Activated CD4-positive, alpha-beta memory T cell treated with anti-CD3 and anti-CD28 coated beads for 36 hours (primary cell): ENCODE results near the gene MOCS3. TPM values are rescaled to one million over a fixed set of nuclear protein-coding genes. Genes with fewer than 3 reads are reported as not detected.

Experiments
- CTCF ChIA-PET: fragments of 350-600 bp; sonication (Branson Sonifier 250); formaldehyde crosslinking; loops from one replicate; lab custom pipeline; 2021; ENCODE audit warnings: antibody characterized with exemption, inconsistent platforms; lab: Charles Lee
- POLR2A ChIA-PET: fragments of 350-600 bp; sonication (Branson Sonifier 250); formaldehyde crosslinking; loops from one replicate; lab custom pipeline; 2021; ENCODE audit warnings: antibody characterized with exemption; lab: Charles Lee
- DNase-seq: peaks from one replicate; pipeline ENCODE4 v3.0.0-alpha.2; 2020
- H3K27ac Mint-ChIP-seq: one replicate; pipeline ENCODE4 v1.8.0; 2021; ENCODE audit warnings: mixed read lengths
- H3K27me3 Mint-ChIP-seq: one replicate; pipeline ENCODE4 v1.8.0; 2021; ENCODE audit warnings: mixed read lengths
- H3K36me3 Mint-ChIP-seq: one replicate; pipeline ENCODE4 v1.8.0; 2021; ENCODE audit warnings: mixed read lengths
- H3K4me1 Mint-ChIP-seq: one replicate; pipeline ENCODE4 v1.8.0; 2021; ENCODE audit warnings: low read depth, mixed read lengths
- H3K4me3 Mint-ChIP-seq: one replicate; pipeline ENCODE4 v1.8.0; 2021; ENCODE audit warnings: mild to moderate bottlenecking, mixed read lengths
- H3K9me3 Mint-ChIP-seq: one replicate; pipeline ENCODE4 v1.8.0; 2021; ENCODE audit warnings: mixed read lengths
- intact Hi-C: fragments of 100-400 bp; cut with micrococcal nuclease; formaldehyde crosslinking; loops from one replicate; pipeline ENCODE4 v1.15.1; 2023
- total RNA-seq, 2 experiments: library from RNA; stranded (reverse); gene quantifications; one replicate each; pipeline ENCODE4 v1.2.3, GENCODE V29; 2021

The MOCS3 gene
- total RNA-seq, 2 experiments from 2014 or later = 3.6 to 3.8 TPM

DNA sequence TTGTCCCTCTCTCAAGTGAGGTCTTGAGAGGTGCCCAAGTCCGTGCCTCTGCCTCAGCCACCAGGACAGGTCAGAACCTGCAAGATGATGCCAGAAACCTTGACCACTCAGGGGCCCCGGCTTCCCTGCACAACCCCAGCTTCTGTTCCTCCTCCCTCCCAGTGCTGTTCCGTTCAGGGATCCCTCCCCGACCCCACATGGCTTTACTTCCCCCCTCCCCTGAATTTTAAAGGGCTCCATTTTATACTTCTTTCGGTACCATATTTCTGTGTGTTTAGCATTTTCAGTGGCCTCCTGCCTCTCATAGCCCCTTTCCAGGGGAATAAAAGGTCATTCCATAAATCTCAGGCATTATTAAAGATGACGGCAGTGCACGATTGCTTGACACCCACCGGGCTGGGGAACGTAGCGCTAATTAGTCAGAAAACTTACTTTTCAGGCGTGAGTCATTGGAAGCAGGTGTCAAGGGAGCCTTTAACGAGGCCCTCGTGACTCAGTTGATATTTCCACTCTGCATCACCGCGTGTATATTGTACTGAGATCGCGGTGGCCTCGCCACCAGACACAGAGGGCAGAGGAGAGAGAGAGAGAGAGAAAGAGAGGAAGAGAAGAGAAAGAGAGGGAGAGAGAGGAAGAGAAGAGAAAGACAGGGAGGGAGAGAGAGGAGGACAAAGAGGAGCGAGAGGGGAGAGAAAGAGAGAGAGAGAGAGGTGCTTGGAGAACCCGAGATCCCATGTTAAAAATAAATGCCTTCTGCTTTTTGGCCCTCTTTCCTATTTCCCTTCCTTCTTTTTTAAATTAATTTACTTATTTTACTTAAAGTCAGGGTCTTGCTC lies 43.0 kb downstream of the MOCS3 start:
- CTCF ChIA-PET = interaction anchor here (0.9 to 2.8 kb wide), 5 partner anchors 9 to 306 kb away, joined by 3 to 12 read pairs (median 3); no protein-coding TSS in a partner anchor
- no peaks in the 10 kb centered on the region for H3K4me1 Mint-ChIP-seq
- no peak overlapping the region for H3K27ac Mint-ChIP-seq
- H3K4me3 Mint-ChIP-seq = no peak overlapping the region
- intact Hi-C loops = no loop called here
- DNase-seq = no peak
- H3K36me3 Mint-ChIP-seq = no peaks in the 10 kb centered on the region
- no peaks in the 10 kb centered on the region for H3K9me3 Mint-ChIP-seq
- POLR2A ChIA-PET = no interaction called here
- H3K27me3 Mint-ChIP-seq = peaks cover 26% of the 10 kb centered on the region

- Mint-ChIP-seq H3K4me3 (no peak overlapping the region), H3K36me3 (no peaks in the 10 kb centered on the region), H3K27ac (no peak overlapping the region), H3K4me1 (no peaks in the 10 kb centered on the region), H3K27me3 (peaks cover 26% of the 10 kb centered on the region), H3K9me3 (no peaks in the 10 kb centered on the region)
- no peak for DNase-seq
- POLR2A ChIA-PET = no interaction called here
- intact Hi-C loops = no loop called here
- CTCF ChIA-PET = interaction anchor here (1.0 to 2.8 kb wide), 4 partner anchors 10 to 57 kb away, joined by 3 to 12 read pairs (median 3); no protein-coding TSS in a partner anchor
Observed at GRCh38 chr20:51002633-51003032, 44.0 kb downstream of the MOCS3 start.

- no peak for DNase-seq
- Mint-ChIP-seq H3K27me3 (peaks cover 25% of the 10 kb centered on the region), H3K4me1 (no peaks in the 10 kb centered on the region), H3K9me3 (no peaks in the 10 kb centered on the region), H3K27ac (no peak overlapping the region), H3K4me3 (no peak overlapping the region), H3K36me3 (no peaks in the 10 kb centered on the region)
- intact Hi-C loops = no loop called here
- CTCF ChIA-PET = no interaction called here
- POLR2A ChIA-PET = no interaction called here
Observed at GRCh38 chr20:51003753-51004152, 45.1 kb downstream of the MOCS3 start.

DNA sequence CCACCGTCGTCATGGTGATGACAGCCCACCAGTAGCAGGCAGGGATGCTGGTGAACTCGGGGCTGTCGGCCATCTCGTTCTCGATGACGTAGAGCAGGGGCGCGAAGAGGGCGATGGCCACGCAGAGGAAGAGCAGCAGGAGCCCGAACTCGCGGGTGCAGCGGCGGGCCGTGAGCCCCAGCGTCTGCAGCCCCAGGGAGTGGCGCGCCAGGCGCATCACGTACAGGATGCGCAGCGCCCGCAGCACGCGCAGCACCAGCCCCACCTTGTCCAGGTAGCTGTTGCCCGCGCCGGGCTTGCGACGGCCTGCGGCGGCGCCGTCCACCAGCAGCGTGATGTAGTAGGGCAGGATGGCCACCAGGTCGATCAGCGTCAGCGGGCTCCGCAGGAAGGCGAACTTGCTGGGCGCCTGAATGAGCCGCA lies 45.7 kb downstream of the MOCS3 start:
- no peak for DNase-seq
- Mint-ChIP-seq H3K27ac (no peak overlapping the region), H3K4me3 (no peak overlapping the region), H3K36me3 (no peaks in the 10 kb centered on the region), H3K4me1 (no peaks in the 10 kb centered on the region), H3K27me3 (peaks cover 24% of the 10 kb centered on the region), H3K9me3 (no peaks in the 10 kb centered on the region)
- ChIA-PET POLR2A (no interaction called here), CTCF (no interaction called here)
- intact Hi-C loops = no loop called here

- H3K36me3 Mint-ChIP-seq = no peaks in the 10 kb centered on the region
- ChIA-PET CTCF (interaction anchor here (0.9 kb wide), 1 partner anchor 11 kb away, joined by 3 read pairs; no protein-coding TSS in a partner anchor), POLR2A (no interaction called here)
- no peak for DNase-seq
- no peak overlapping the region for H3K27ac Mint-ChIP-seq
- peaks cover 24% of the 10 kb centered on the region for H3K27me3 Mint-ChIP-seq
- no peaks in the 10 kb centered on the region for H3K9me3 Mint-ChIP-seq
- intact Hi-C loops = no loop called here
- no peak overlapping the region for H3K4me3 Mint-ChIP-seq
- no peaks in the 10 kb centered on the region for H3K4me1 Mint-ChIP-seq
Observed at GRCh38 chr20:51004781-51005180, 46.2 kb downstream of the MOCS3 start.

DNA sequence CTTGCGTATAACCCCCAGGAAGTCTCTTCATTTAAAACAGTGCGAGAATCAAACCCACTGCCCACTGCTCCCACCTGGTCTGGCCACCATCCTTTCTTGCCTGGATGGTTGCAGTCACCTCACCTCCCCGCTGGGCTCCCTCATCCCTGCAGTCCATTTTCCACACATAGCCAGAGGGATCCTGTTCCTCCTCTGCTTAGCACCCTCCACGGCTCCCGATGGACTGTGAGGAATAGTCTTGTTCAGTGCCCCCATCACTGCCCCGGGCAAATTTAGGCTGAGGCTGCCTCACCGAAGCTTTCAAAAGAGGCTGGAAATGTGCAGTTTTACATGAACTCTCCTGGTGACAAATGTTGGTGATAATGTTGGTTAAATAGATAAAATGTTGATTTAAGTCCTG lies 46.6 kb downstream of the MOCS3 start:
- Mint-ChIP-seq H3K9me3 (no peaks in the 10 kb centered on the region), H3K27ac (no peak overlapping the region), H3K4me3 (no peak overlapping the region), H3K4me1 (no peaks in the 10 kb centered on the region), H3K27me3 (peaks cover 24% of the 10 kb centered on the region), H3K36me3 (no peaks in the 10 kb centered on the region)
- DNase-seq = no peak
- ChIA-PET CTCF (interaction anchor here (0.9 kb wide), 1 partner anchor 12 kb away, joined by 3 read pairs; no protein-coding TSS in a partner anchor), POLR2A (no interaction called here)
- intact Hi-C loops = no loop called here

- H3K4me3 Mint-ChIP-seq = no peak overlapping the region
- H3K27ac Mint-ChIP-seq = no peak overlapping the region
- ChIA-PET CTCF (interaction anchor here (0.9 kb wide), 1 partner anchor 17 kb away, joined by 5 read pairs; no protein-coding TSS in a partner anchor), POLR2A (no interaction called here)
- intact Hi-C loops = no loop called here
- no peaks in the 10 kb centered on the region for H3K9me3 Mint-ChIP-seq
- H3K4me1 Mint-ChIP-seq = no peaks in the 10 kb centered on the region
- H3K36me3 Mint-ChIP-seq = no peaks in the 10 kb centered on the region
- H3K27me3 Mint-ChIP-seq = peaks cover 14% of the 10 kb centered on the region
- no peak for DNase-seq
Observed at GRCh38 chr20:51008718-51009117, 50.1 kb downstream of the MOCS3 start.

DNA sequence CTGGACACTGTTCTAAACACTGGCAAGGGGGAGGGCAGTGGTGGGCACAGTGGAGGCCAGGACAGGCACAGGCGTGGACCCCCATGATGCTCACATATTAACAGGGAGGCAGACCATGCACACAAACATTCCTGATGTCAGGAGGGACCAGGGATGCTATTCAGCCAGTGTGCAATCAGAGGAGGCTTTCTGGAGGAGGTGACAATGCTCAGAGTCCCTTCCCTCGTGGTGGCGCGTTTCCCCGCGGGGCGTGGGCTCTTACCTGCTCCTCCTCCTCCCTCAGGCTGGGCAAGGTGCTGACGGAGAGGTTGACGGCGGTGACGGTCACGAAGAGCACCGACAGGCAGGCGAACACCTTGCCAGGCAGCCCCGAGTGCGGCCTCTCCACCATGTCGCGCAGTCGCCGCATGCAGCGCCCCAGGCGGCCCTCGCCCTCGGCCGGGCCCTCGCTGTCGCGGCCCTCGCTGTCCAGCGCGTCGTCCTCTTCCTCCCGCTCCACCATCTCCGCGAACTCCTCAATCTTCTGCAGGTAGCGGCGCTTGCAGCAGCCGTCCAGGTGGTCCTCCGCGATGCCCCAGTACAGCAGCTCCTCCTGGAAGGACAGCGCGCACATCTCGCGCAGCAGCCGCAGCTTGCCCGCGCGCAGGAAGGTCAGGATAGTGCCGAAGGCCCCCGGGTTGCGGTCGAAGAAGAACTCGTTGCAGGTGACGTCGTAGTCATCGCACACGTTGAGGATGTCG lies 50.9 kb downstream of the MOCS3 start:
- Mint-ChIP-seq H3K36me3 (no peaks in the 10 kb centered on the region), H3K4me1 (no peaks in the 10 kb centered on the region), H3K4me3 (no peak overlapping the region), H3K27ac (no peak overlapping the region), H3K27me3 (peaks cover 18% of the 10 kb centered on the region), H3K9me3 (no peaks in the 10 kb centered on the region)
- CTCF ChIA-PET = no interaction called here
- POLR2A ChIA-PET = no interaction called here
- DNase-seq = no peak
- intact Hi-C loops = no loop called here

DNA sequence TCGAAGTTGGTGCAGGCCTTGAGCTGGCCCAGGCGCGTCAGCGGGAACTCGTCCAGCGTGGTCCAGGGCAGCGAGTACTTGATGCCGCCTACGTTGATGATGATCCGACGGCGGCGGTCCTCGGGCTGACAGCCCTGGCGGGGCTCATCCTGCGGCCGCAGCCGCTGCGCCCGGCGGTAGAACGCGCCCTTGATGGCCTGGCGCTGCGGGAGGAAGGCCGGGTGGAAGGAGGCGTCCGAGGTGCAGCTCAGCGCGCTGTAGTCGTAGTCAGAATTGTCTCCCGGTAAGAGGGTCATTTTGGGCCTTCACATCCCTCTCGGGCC lies 51.4 kb downstream of the MOCS3 start:
- Mint-ChIP-seq H3K27me3 (peaks cover 22% of the 10 kb centered on the region), H3K9me3 (no peaks in the 10 kb centered on the region), H3K27ac (no peak overlapping the region), H3K4me3 (no peak overlapping the region), H3K4me1 (no peaks in the 10 kb centered on the region), H3K36me3 (no peaks in the 10 kb centered on the region)
- DNase-seq = no peak
- intact Hi-C loops = no loop called here
- ChIA-PET CTCF (no interaction called here), POLR2A (no interaction called here)

DNA sequence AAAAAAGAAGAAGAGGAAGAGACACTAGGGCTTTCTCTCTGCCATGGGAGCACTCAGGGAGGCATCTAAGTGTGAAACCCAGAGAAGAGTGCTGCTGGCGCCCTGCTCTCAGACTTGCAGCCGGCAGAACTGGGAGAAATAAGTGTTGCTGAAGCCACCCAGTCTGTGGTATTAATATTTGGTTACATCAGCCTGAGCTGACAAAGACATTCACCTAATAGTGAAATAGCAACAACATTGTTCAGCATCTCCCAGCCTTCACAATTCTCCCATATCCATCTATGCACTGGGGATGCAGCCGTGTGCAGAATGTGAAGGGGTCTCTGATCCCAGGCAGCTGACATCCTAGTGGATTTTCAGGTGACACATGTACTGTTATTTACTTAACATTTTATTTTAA lies 52.3 kb downstream of the MOCS3 start:
- Mint-ChIP-seq H3K9me3 (no peaks in the 10 kb centered on the region), H3K27ac (no peak overlapping the region), H3K27me3 (peaks cover 23% of the 10 kb centered on the region), H3K36me3 (no peaks in the 10 kb centered on the region), H3K4me3 (no peak overlapping the region), H3K4me1 (no peaks in the 10 kb centered on the region)
- intact Hi-C loops = no loop called here
- POLR2A ChIA-PET = no interaction called here
- no peak for DNase-seq
- CTCF ChIA-PET = no interaction called here

DNA sequence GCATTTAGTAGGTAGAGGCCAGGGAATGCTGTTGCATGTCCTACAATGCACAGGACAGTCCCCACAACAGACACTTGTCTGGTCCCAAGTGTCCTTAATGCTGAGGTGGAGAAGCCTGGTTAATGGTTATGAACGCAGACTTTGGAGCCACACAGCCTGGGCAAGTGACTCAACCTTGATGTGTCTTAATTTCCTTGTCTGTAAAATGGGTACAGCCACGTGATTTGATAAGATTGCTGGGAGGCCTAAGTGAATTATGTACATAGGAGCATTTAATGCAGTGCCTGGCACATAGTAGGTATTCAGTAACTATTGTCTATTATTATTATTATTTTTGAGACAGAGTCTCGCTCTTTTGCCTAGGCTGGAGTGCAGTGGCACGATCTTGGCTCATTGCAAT lies 52.9 kb downstream of the MOCS3 start:
- Mint-ChIP-seq H3K9me3 (no peaks in the 10 kb centered on the region), H3K4me3 (no peak overlapping the region), H3K4me1 (no peaks in the 10 kb centered on the region), H3K27me3 (peaks cover 23% of the 10 kb centered on the region), H3K36me3 (no peaks in the 10 kb centered on the region), H3K27ac (no peak overlapping the region)
- ChIA-PET CTCF (no interaction called here), POLR2A (no interaction called here)
- DNase-seq = no peak
- intact Hi-C loops = no loop called here

GRCh38 chr20:51012357-51012756 lies 53.7 kb downstream of the MOCS3 start:
- no peak for DNase-seq
- Mint-ChIP-seq H3K27ac (no peak overlapping the region), H3K27me3 (peaks cover 23% of the 10 kb centered on the region), H3K4me1 (no peaks in the 10 kb centered on the region), H3K9me3 (no peaks in the 10 kb centered on the region), H3K4me3 (no peak overlapping the region), H3K36me3 (no peaks in the 10 kb centered on the region)
- intact Hi-C loops = no loop called here
- ChIA-PET POLR2A (no interaction called here), CTCF (no interaction called here)
